D721Med (cell line): ENCODE results near the gene LY6G6C.
"Not testable (repeated sequence)": the region's sequence is repeated elsewhere in the genome, so short reads cannot be mapped to it uniquely, and the experiment has no call there.

Experiments used
- DNase-seq: peaks from one replicate; pipeline ENCODE4 v3.0.0; 2011; ENCODE audit warnings: low spot score; ENCODE audit not compliant: insufficient read length
- FAIRE-seq: peaks from 2 replicates; lab custom pipeline; 2011; peaks lifted over from hg19 to GRCh38; lab: Jason Lieb, UNC
- TF ChIP-seq, protein P1 (sequence below): IDR thresholded peaks from 2 replicates; pipeline ENCODE4 v1.5.1; 2012; ENCODE audit warnings: mild to moderate bottlenecking, control low read depth; ENCODE audit not compliant: insufficient read depth; ENCODE audit errors: missing control alignments

LY6G6C gene

DNA sequence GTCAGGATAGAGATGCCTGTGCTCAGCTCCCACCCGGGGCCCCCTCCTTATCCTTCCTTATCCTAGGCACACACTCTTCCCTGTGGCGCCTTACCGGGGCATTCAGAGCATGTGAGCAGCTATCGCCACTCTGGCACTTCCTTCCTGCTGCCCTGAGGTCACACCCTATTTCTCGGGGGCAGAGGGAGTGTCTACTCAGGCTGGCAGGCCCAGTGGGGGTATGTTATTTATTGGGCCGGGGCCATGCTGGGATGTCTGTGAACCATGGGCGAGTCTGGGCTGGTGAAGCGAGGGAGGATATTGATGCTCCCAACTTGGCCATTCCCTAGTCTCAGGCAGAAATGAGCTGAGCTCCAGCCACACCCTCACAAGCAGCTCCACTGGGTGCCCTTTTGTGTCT, 10.3 kb downstream of the LY6G6C start:
- no peak for DNase-seq
- FAIRE-seq: no peak
- TF ChIP-seq, protein P1, sequence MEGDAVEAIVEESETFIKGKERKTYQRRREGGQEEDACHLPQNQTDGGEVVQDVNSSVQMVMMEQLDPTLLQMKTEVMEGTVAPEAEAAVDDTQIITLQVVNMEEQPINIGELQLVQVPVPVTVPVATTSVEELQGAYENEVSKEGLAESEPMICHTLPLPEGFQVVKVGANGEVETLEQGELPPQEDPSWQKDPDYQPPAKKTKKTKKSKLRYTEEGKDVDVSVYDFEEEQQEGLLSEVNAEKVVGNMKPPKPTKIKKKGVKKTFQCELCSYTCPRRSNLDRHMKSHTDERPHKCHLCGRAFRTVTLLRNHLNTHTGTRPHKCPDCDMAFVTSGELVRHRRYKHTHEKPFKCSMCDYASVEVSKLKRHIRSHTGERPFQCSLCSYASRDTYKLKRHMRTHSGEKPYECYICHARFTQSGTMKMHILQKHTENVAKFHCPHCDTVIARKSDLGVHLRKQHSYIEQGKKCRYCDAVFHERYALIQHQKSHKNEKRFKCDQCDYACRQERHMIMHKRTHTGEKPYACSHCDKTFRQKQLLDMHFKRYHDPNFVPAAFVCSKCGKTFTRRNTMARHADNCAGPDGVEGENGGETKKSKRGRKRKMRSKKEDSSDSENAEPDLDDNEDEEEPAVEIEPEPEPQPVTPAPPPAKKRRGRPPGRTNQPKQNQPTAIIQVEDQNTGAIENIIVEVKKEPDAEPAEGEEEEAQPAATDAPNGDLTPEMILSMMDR: no peak

DNA sequence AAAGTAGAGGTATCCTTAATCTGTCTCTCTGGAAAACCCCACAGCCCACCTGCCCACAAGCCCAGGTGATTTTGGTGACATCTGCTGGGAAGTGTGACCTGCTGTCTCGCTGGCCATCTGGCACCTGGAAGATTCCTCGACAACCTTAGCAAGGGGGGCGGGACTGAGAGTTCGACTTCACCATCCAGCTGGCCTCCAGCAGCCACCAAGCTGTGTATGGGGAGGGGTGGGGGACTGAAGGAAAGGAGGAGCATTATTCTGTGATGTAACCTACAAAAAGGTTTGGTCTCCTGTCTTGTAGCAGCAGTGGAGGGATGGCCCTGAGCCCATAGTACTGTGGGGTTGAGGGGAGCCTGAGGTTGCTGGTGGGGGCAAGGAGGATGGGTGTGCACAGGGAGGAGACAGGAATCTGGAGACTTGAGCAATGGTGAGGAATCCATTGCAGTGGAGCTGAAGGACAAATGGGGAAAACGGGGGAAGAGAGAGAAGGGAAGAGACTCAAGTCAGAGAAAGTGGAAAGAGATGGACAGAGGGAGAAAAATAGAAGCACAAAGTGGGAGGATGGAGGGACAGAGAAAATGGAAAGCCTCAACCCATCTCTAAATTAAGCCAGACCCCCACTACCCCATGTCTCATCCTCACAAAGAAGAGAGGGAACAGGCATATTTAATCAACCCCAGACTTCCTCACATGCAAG, 10.9 kb downstream of the LY6G6C start:
- TF ChIP-seq, protein P1: no peak
- DNase-seq (no peak), FAIRE-seq (no peak)

DNA sequence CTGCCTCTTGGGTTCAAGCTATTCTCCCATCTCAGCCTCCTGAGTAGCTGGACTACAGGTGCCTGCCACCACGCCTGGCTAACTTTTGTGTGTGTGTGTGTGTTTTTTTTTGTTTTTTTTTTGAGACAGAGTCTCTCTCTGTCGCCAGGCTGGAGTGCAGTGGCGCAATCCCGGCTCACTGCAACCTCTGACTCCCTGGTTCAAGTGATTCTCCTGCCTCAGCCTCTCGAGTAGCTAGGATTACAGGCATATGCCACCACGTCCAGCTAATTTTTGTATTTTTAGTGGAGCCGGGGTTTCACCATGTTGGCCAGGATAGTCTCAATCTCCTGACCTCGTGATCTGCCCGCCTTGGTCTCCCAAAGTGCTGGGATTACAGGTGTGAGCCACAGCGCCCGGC, 12.4 kb downstream of the LY6G6C start:
- not testable (repeated sequence) for FAIRE-seq, DNase-seq

DNA sequence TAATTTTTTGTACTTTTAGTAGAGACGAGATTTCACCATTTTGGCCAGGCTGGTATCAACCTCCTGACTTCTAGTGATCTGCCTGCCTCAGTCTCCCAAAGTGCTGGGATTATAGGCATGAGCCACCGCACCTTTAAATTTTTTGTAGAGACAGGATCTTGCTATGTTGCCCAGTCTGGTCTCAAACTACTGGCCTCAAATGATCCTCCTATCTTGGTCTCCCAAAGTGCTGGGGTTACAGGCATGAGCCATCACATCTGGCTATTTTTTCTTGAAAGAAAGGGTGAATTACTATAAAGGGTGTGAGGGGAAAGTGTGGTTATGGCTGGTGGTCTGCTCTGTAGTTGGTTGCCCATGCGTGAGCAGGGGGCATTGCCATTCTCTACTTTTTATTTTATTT, 13.3 kb downstream of the LY6G6C start:
- FAIRE-seq (no peak), DNase-seq (no peak)
- TF ChIP-seq, protein P1: no peak

DNA sequence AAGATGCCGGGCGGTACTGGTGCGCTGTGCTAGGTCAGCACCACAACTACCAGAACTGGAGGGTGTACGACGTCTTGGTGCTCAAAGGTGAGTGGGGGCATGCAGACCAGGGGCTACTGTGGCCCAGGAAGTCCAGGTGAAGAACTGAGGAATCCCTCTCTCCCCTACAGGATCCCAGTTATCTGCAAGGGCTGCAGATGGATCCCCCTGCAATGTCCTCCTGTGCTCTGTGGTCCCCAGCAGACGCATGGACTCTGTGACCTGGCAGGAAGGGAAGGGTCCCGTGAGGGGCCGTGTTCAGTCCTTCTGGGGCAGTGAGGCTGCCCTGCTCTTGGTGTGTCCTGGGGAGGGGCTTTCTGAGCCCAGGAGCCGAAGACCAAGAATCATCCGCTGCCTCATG, 13.8 kb downstream of the LY6G6C start:
- no peak for DNase-seq
- no peak for FAIRE-seq
- TF ChIP-seq, protein P1: no peak

DNA sequence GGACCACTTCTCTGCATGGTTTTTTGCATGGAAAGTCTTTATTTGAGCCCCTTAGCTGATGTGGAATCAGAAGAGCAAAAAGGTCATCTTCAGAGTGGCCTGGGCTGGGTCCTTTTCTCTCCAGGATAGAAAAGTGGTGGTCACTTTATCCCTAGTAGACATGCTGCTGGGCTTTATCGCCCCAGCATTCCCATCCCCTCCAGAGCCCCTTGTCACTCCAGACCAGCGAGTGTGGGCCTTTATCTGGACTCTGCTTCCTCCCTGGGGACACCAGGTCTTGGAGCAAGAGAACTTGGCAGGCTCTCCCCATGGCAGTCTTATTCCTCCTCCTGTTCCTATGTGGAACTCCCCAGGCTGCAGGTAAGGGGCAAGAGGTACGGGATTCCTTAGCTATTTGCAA, 14.9 kb downstream of the LY6G6C start, which contains the start of gene LY6G6F:
Gene LY6G6F (plus strand): TSS at position 268 of the 400 bp plus-strand sequence. CDS start 41 bp downstream, at position 309.
- DNase-seq (no peak), FAIRE-seq (no peak)
- TF ChIP-seq, protein P1: no peak

DNA sequence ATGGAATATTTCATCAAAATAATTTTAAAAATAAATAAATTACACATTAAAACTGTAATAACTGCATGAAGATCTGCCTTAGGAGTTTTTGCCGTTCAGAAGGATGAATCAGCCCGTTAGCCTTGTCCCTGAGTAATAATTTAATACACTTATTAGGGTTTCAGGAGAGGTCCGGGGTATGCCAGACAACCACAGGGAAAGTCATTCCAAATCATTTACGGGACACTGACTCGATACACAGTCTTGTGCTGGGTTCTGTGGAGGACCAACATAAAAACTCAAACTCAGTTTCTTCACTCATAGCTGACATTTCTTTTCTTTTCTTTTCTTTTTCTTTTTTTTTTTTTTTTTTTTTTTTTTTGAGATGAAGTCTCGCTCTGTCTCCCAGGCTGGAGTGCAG, 15.6 kb downstream of the LY6G6C start:
- no peak for FAIRE-seq
- no peak for DNase-seq
- TF ChIP-seq, protein P1: no peak
